Thyroid gland (tissue), 4 donors: ENCODE data around the gene ZNF91. TPM values are rescaled to one million over a fixed set of nuclear protein-coding genes. Genes with fewer than 3 reads are reported as not detected.
"Not testable (repeated sequence)": the region's sequence is repeated elsewhere in the genome, so short reads cannot be mapped to it uniquely, and the experiment has no call there.

Source experiments
- DNase-seq, 2 donors: peaks; one replicate each; pipeline ENCODE4 v3.0.0-alpha.2; 2019
- H3K27ac ChIP-seq, 3 donors: fragments of 200-600 bp; sonication (generic); 1 replicate in 2 of 3; 2 replicates in 1 of 3; pipeline ENCODE4 v1.5.1; 2016 to 2019; ENCODE audit warnings: mild to moderate bottlenecking in 1 of 3, moderate library complexity in 1 of 3
- H3K27me3 ChIP-seq: fragments of 200-600 bp; sonication (generic); one replicate; pipeline ENCODE4 v1.5.1; 2019
- H3K36me3 ChIP-seq, 2 donors: fragments of 200-600 bp; sonication (generic); one replicate each; pipeline ENCODE4 v1.5.1; 2016 to 2019
- H3K4me1 ChIP-seq, 2 donors: fragments of 200-600 bp; sonication (generic); one replicate each; pipeline ENCODE4 v1.5.1; 2017 to 2019
- H3K4me3 ChIP-seq, 3 donors: fragments of 200-600 bp; sonication (generic); replicated peaks in 1 of 3; 1 replicate in 2 of 3; 2 replicates in 1 of 3; pipeline ENCODE4 v1.5.1; 2016; ENCODE audit warnings: mild to moderate bottlenecking in 1 of 3
- H3K9me3 ChIP-seq: fragments of 200-600 bp; sonication (generic); one replicate; pipeline ENCODE4 v1.5.1; 2017
- POLR2A ChIP-seq, 2 donors: fragments of 450-650 bp; IDR thresholded peaks; one replicate each; pipeline ENCODE4 v1.6.1; 2017; ENCODE audit warnings: antibody characterized with exemption in 2 of 2, mild to moderate bottlenecking in 2 of 2, moderate library complexity in 1 of 2
- WGBS, 2 donors: methylation state at CpG; one replicate each; pipeline ENCODE4 v1.1.5; 2017; 5-methylcytosine and 5-hydroxymethylcytosine counted together
- intact Hi-C: fragments of 100-400 bp; cut with DNase I; formaldehyde crosslinking; loops from one replicate; pipeline ENCODE4 v1.15.1; 2023
- total RNA-seq, 4 donors: library from RNA; depleted of rRNA; stranded (reverse); fragments of >200 nt; gene quantifications; one replicate each; pipeline ENCODE4 v1.2.3, GENCODE V29; 2016
- TF ChIP-seq, protein P1 (sequence below), 6 experiments: fragments of 200-600 bp in 3 of 6; fragments of 450-650 bp in 3 of 6; sonication (generic) in 3 of 6; IDR thresholded peaks; one replicate each; pipeline ENCODE4 v1.5.1; 2016 to 2019; ENCODE audit warnings: antibody characterized with exemption in 6 of 6, mild to moderate bottlenecking in 2 of 6, inconsistent platforms in 1 of 6, moderate library complexity in 1 of 6

ZNF91 gene
- total RNA-seq, 4 donors from 2014 or later = 92.5 to 220 (median 122) TPM

DNA sequence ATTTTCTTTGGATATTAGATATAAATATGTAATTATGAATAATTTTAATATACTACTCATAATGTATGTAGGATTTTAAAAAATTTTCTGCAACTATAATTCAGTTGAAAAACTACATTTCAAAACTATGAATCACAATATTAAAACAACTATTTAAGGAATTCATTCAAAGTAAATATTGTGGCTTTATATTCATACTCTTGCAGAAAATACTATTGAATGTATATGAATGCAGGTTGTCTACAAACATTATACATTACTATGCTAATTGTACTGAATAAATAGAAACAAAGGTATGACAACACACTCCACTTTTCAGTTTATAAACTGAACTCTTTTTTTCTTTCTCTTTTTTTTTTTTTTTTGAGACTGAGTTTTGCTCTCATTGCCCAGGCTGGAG is 14.2 kb downstream of the ZNF91 start:
- Histone ChIP-seq H3K27me3 (no peaks in the 10 kb centered on the region), H3K36me3 (peaks cover 12 to 14% of the 10 kb centered on the region in 2 donors), H3K27ac (no peak overlapping the region), H3K4me1 (peaks cover 0 to 9% of the 10 kb centered on the region in 2 donors), H3K9me3 (no peaks in the 10 kb centered on the region), H3K4me3 (no peak overlapping the region)
- intact Hi-C loops = no loop called here
- TF ChIP-seq, protein P1, sequence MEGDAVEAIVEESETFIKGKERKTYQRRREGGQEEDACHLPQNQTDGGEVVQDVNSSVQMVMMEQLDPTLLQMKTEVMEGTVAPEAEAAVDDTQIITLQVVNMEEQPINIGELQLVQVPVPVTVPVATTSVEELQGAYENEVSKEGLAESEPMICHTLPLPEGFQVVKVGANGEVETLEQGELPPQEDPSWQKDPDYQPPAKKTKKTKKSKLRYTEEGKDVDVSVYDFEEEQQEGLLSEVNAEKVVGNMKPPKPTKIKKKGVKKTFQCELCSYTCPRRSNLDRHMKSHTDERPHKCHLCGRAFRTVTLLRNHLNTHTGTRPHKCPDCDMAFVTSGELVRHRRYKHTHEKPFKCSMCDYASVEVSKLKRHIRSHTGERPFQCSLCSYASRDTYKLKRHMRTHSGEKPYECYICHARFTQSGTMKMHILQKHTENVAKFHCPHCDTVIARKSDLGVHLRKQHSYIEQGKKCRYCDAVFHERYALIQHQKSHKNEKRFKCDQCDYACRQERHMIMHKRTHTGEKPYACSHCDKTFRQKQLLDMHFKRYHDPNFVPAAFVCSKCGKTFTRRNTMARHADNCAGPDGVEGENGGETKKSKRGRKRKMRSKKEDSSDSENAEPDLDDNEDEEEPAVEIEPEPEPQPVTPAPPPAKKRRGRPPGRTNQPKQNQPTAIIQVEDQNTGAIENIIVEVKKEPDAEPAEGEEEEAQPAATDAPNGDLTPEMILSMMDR (IDR thresholded peaks at IDR 0.05) = no peak
- TF ChIP-seq POLR2A (IDR thresholded peaks at IDR 0.05) = no peak
- DNase-seq = no peak

DNA sequence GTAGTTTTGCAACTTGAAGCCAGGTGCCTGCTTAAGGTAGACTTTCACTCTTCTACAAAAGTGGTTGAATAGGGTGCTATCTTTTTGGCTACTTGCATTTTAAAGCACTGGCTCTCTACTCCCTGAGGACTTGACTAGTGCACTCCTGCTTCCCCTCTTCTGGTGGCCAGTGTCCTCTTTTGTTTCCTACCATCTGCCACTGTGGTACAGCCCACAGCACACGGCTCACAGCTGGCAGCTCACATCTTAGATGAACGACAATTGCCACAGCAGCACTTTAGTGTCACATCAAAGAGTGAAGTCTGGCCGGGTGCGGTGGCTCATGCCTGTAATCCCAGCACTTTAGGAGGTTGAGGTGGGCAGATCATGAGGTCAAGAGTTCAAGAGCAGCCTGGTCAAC is 15.6 kb downstream of the ZNF91 start:
- intact Hi-C loops, H3K4me3 ChIP-seq, H3K27me3 ChIP-seq, H3K4me1 ChIP-seq, H3K27ac ChIP-seq, DNase-seq, H3K9me3 ChIP-seq: not testable (repeated sequence)
- H3K36me3 ChIP-seq = peaks cover 12 to 14% of the 10 kb centered on the region in 2 donors
- WGBS, 2 donors = 88 to 89% methylated on average over 4 of the region's 4 CpGs

DNA sequence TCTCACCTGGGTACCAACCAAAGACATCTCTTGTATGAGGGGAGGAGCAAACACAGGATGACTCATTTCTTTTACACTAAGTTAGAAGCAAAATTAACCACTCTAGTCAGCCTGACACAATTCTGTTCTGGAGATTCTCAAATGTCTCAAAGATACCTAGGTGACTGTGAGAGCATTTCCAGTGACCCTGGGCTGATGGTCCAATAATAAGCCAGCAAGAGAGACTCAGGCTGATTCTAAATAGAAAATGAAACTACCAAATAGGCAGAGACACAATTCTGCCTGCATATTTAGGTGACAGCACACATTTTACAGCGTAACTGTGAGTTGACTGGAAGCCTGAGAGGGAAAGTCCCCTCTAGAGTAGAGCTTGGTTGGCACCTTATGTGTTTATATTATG is 16.3 kb downstream of the ZNF91 start:
- TF ChIP-seq POLR2A (IDR thresholded peaks at IDR 0.05) = no peak
- TF ChIP-seq, protein P1 (IDR thresholded peaks at IDR 0.05) = no peak
- H3K4me3 ChIP-seq = no peak overlapping the region
- H3K9me3 ChIP-seq = no peaks in the 10 kb centered on the region
- H3K27me3 ChIP-seq = no peaks in the 10 kb centered on the region
- no peak for DNase-seq
- intact Hi-C loops = no loop called here
- peaks cover 10 to 11% of the 10 kb centered on the region in 2 donors for H3K36me3 ChIP-seq
- peaks cover 0 to 9% of the 10 kb centered on the region in 2 donors for H3K4me1 ChIP-seq
- 72 to 94% methylated on average over 1 of the region's 1 CpG for WGBS, 2 donors
- no peak overlapping the region for H3K27ac ChIP-seq

DNA sequence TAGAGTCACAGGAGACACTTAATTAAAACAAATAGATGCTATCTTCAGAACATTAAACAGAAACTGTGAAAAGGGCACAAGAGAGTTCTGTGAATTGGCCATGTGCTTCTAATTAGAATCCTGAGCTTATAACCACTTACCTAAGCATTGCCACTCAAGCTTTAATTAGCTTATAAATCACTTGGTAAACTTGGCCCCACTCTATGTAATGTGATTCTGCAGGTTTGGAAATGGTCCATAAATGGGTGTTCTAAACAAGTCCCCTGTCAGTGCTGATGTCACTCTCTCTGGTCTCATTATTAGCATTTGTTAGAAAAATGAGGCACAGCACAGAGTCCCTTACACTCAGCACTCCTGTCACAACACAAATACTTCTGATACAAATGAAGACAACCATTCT is 18.0 kb downstream of the ZNF91 start:
- H3K36me3 ChIP-seq = peaks cover 3 to 17% of the 10 kb centered on the region in 2 donors
- intact Hi-C loops = no loop called here
- no peaks in the 10 kb centered on the region for H3K27me3 ChIP-seq
- no peak for DNase-seq
- H3K27ac ChIP-seq = no peak overlapping the region
- TF ChIP-seq POLR2A (IDR thresholded peaks at IDR 0.05) = no peak
- TF ChIP-seq, protein P1 (IDR thresholded peaks at IDR 0.05) = no peak
- H3K4me1 ChIP-seq = peaks cover 0 to 9% of the 10 kb centered on the region in 2 donors
- H3K9me3 ChIP-seq = no peaks in the 10 kb centered on the region
- no peak overlapping the region for H3K4me3 ChIP-seq

DNA sequence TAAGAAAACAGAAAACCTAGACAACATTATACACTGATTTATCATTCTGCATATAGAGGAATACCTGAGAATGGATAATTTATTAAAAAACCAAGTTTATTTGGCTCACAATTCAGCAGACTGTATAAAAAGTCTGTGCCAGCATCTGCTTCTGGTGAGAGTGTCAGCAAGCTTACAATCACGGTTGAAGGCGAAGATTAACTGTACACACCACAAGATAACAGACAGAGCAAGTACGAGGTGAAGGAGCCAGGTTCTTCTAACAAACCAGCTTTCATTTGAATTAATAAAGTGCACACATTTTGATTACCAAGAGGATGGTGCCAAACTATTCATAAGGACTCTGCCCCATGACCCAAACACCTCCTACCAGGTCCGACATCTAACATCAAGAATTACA is 28.8 kb downstream of the ZNF91 start:
- Histone ChIP-seq H3K4me3 (no peak overlapping the region), H3K27ac (no peak overlapping the region), H3K36me3 (peaks cover 40 to 47% of the 10 kb centered on the region in 2 donors), H3K27me3 (no peaks in the 10 kb centered on the region), H3K9me3 (peaks cover 6% of the 10 kb centered on the region), H3K4me1 (no peaks in the 10 kb centered on the region)
- DNase-seq = no peak
- WGBS, 2 donors = 96 to 99% methylated on average over 4 of the region's 4 CpGs
- intact Hi-C loops = no loop called here
- TF ChIP-seq, protein P1 (IDR thresholded peaks at IDR 0.05) = no peak
- no peak for TF ChIP-seq POLR2A (IDR thresholded peaks at IDR 0.05)

DNA sequence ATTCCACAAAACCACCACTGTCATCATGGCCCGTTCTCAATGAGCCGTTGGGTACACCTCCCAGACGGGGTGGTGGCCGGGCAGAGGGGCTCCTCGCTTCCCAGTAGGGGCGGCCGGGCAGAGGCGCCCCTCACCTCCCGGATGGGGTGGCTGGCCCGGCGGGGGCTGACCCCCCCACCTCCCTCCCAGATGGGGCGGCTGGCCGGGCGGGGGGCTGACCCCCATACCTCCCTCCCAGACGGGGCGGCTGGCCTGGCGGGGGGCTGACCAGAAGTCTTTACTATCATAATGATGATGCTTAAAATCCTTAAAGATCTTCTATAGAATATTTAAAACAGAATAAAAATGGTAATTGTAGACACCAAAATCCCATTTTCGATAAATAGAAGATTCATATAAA is 29.2 kb downstream of the ZNF91 start:
- H3K9me3 ChIP-seq = not testable (repeated sequence)

More for the DNA sequence above, 29.2 kb downstream of the ZNF91 start:
- peaks cover 38 to 44% of the 10 kb centered on the region in 2 donors for H3K36me3 ChIP-seq
- H3K4me1 ChIP-seq, DNase-seq, H3K27ac ChIP-seq, H3K27me3 ChIP-seq, H3K4me3 ChIP-seq, intact Hi-C loops: not testable (repeated sequence)
- 99% methylated on average over 18 of the region's 18 CpGs for WGBS, 2 donors
